H9 (cell line): Measurements from ENCODE around the gene MBTPS1. TPM values are rescaled to one million over a fixed set of nuclear protein-coding genes. Genes with fewer than 3 reads are reported as not detected.

ENCODE experiments used
- DNase-seq: peaks from one replicate; pipeline ENCODE4 v3.0.0-alpha.2; 2017
- H2AFZ ChIP-seq: one replicate; pipeline ENCODE4 v1.6.1; 2013; ENCODE audit warnings: mild to moderate bottlenecking, low read length, control low read depth, moderate library complexity
- H2AK5ac ChIP-seq: 2 replicates; pipeline ENCODE4 v1.6.1; 2013; ENCODE audit warnings: low read length, control low read depth, mixed read lengths; ENCODE audit not compliant: insufficient read length
- H2BK120ac ChIP-seq: one replicate; pipeline ENCODE4 v1.6.1; 2013; ENCODE audit warnings: low read depth, mild to moderate bottlenecking, low read length, control low read depth, inconsistent platforms; ENCODE audit not compliant: poor library complexity, severe bottlenecking
- H2BK12ac ChIP-seq: 2 replicates; pipeline ENCODE4 v1.6.1; 2013; ENCODE audit warnings: low read length, control low read depth, mixed read lengths, low read depth; ENCODE audit not compliant: insufficient read length
- H2BK15ac ChIP-seq: 2 replicates; pipeline ENCODE4 v1.6.1; 2013; ENCODE audit warnings: low read depth, low read length, control low read depth
- H2BK20ac ChIP-seq: one replicate; pipeline ENCODE4 v1.6.1; 2013; ENCODE audit warnings: low read depth, mild to moderate bottlenecking, low read length, control low read depth, inconsistent platforms; ENCODE audit not compliant: poor library complexity, severe bottlenecking
- H2BK5ac ChIP-seq: 2 replicates; pipeline ENCODE4 v1.6.1; 2013; ENCODE audit warnings: low read length, control low read depth, mixed read lengths; ENCODE audit not compliant: insufficient read length
- H3K14ac ChIP-seq: 2 replicates; pipeline ENCODE4 v1.6.1; 2013; ENCODE audit warnings: low read length, control low read depth; ENCODE audit not compliant: insufficient read depth
- H3K18ac ChIP-seq: 2 replicates; pipeline ENCODE4 v1.6.1; 2013; ENCODE audit warnings: low read depth, mild to moderate bottlenecking, mixed read lengths, low read length, control low read depth; ENCODE audit not compliant: insufficient read length
- H3K23ac ChIP-seq: 2 replicates; pipeline ENCODE4 v1.6.1; 2013; ENCODE audit warnings: low read length, control low read depth, mixed read lengths, low read depth; ENCODE audit not compliant: insufficient read length
- H3K23me2 ChIP-seq: 2 replicates; pipeline ENCODE4 v1.6.1; 2013; ENCODE audit warnings: low read depth, mild to moderate bottlenecking, mixed read lengths, low read length, control low read depth; ENCODE audit not compliant: insufficient read length, poor library complexity, severe bottlenecking
- H3K27ac ChIP-seq: 2 replicates; pipeline ENCODE4 v1.5.1; 2013; ENCODE audit warnings: low read length, control low read depth, mixed read lengths, low read depth; ENCODE audit not compliant: insufficient read length
- H3K27me3 ChIP-seq: 2 replicates; pipeline ENCODE4 v1.6.1; 2013; ENCODE audit warnings: low read length, control low read depth, inconsistent platforms; ENCODE audit not compliant: insufficient read depth
- H3K4ac ChIP-seq: 2 replicates; pipeline ENCODE4 v1.6.1; 2013; ENCODE audit warnings: low read depth, mild to moderate bottlenecking, control low read depth, inconsistent platforms, low read length, moderate library complexity
- H3K4me1 ChIP-seq: 2 replicates; pipeline ENCODE4 v1.6.1; 2013; ENCODE audit warnings: low read length, control low read depth, inconsistent platforms; ENCODE audit not compliant: insufficient read depth
- H3K4me2 ChIP-seq: 2 replicates; pipeline ENCODE4 v1.6.1; 2013; ENCODE audit warnings: low read length, control low read depth, mixed read lengths; ENCODE audit not compliant: insufficient read length, insufficient read depth
- H3K56ac ChIP-seq: 2 replicates; pipeline ENCODE4 v1.6.1; 2013; ENCODE audit warnings: low read depth, mild to moderate bottlenecking, mixed read lengths, low read length, control low read depth; ENCODE audit not compliant: insufficient read length
- H3K79me1 ChIP-seq: 2 replicates; pipeline ENCODE4 v1.6.1; 2013; ENCODE audit warnings: low read depth, mild to moderate bottlenecking, moderate library complexity, low read length, control low read depth, inconsistent platforms; ENCODE audit not compliant: insufficient read depth, poor library complexity, severe bottlenecking
- H3K79me2 ChIP-seq: 2 replicates; pipeline ENCODE4 v1.6.1; 2013; ENCODE audit warnings: low read length, control low read depth, inconsistent platforms; ENCODE audit not compliant: insufficient read depth
- H3K9ac ChIP-seq: 2 replicates; pipeline ENCODE4 v1.6.1; 2013; ENCODE audit warnings: low read length, control low read depth, mixed read lengths; ENCODE audit not compliant: insufficient read length; ENCODE audit errors: extremely low read depth
- H3K9me3 ChIP-seq: one replicate; pipeline ENCODE4 v1.6.1; 2013; ENCODE audit warnings: low read depth, low read length, inconsistent platforms; ENCODE audit not compliant: control insufficient read depth
- H3T11ph ChIP-seq: one replicate; pipeline ENCODE4 v1.6.1; 2013; ENCODE audit warnings: mild to moderate bottlenecking, low read length, control low read depth, inconsistent platforms
- H4K20me1 ChIP-seq: one replicate; pipeline ENCODE4 v1.6.1; 2013; ENCODE audit not compliant: control insufficient read depth, insufficient read length, insufficient read depth
- H4K5ac ChIP-seq: 2 replicates; pipeline ENCODE4 v1.6.1; 2013; ENCODE audit warnings: low read depth, mild to moderate bottlenecking, mixed read lengths, low read length, control low read depth; ENCODE audit not compliant: insufficient read length
- H4K8ac ChIP-seq: replicated peaks from 2 replicates; pipeline ENCODE4 v1.6.1; 2013; ENCODE audit warnings: low read length, control low read depth, mixed read lengths, low read depth; ENCODE audit not compliant: insufficient read length
- H4K91ac ChIP-seq: 2 replicates; pipeline ENCODE4 v1.6.1; 2013; ENCODE audit warnings: low read depth, mild to moderate bottlenecking, moderate library complexity, mixed read lengths, low read length, control low read depth; ENCODE audit not compliant: insufficient read length
- H3K27ac Mint-ChIP-seq, 3 experiments: 2 replicates in 2 of 3; 3 replicates in 1 of 3; pipeline ENCODE4 v1.8.0; 2020 to 2021; ENCODE audit warnings: mixed read lengths in 3 of 3, mild to moderate bottlenecking in 1 of 3, moderate library complexity in 1 of 3
- H3K27me3 Mint-ChIP-seq: 2 replicates; pipeline ENCODE4 v1.8.0; 2021; ENCODE audit warnings: low read depth, mild to moderate bottlenecking, moderate library complexity, mixed read lengths
- H3K36me3 Mint-ChIP-seq, 3 experiments: 2 replicates in 2 of 3; 3 replicates in 1 of 3; pipeline ENCODE4 v1.8.0; 2020 to 2021; ENCODE audit warnings: low read depth in 3 of 3, mixed read lengths in 3 of 3; ENCODE audit not compliant: insufficient read depth in 1 of 3
- H3K4me1 Mint-ChIP-seq, 2 experiments: 2 replicates each; pipeline ENCODE4 v1.8.0; 2020; ENCODE audit warnings: mixed read lengths in 2 of 2
- H3K4me3 Mint-ChIP-seq, 2 experiments: 2 replicates in 1 of 2; 3 replicates in 1 of 2; pipeline ENCODE4 v1.8.0; 2020 to 2021; ENCODE audit warnings: mild to moderate bottlenecking in 2 of 2, mixed read lengths in 2 of 2, moderate library complexity in 1 of 2
- H3K9me3 Mint-ChIP-seq, 2 experiments: 2 replicates in 1 of 2; 3 replicates in 1 of 2; pipeline ENCODE4 v1.8.0; 2020; ENCODE audit warnings: mild to moderate bottlenecking in 2 of 2, mixed read lengths in 2 of 2, moderate library complexity in 1 of 2
- CTCF ChIP-seq: fragments of 200-600 bp; sonication (generic); conservative IDR thresholded peaks from 3 replicates; pipeline ENCODE4 v1.8.0; 2021; ENCODE audit warnings: antibody characterized with exemption, mild to moderate bottlenecking
- WGBS: extraction: QIAGEN DNeasy Blood & Tissue Kit; methylation state at CpG from one replicate; pipeline ENCODE4 v1.1.7; 2013; ENCODE audit warnings: missing lambda C conversion rate, low lambda C conversion rate, mixed read lengths; ENCODE audit not compliant: insufficient read length; ENCODE audit errors: extremely low coverage; 5-methylcytosine and 5-hydroxymethylcytosine counted together
- total RNA-seq: library from RNA; stranded (reverse); gene quantifications from 2 replicates; pipeline ENCODE4 v1.2.1, GENCODE V29; 2021

MBTPS1 gene
- total RNA-seq, 1 experiment from 2014 or later, result 48.7 TPM

DNA sequence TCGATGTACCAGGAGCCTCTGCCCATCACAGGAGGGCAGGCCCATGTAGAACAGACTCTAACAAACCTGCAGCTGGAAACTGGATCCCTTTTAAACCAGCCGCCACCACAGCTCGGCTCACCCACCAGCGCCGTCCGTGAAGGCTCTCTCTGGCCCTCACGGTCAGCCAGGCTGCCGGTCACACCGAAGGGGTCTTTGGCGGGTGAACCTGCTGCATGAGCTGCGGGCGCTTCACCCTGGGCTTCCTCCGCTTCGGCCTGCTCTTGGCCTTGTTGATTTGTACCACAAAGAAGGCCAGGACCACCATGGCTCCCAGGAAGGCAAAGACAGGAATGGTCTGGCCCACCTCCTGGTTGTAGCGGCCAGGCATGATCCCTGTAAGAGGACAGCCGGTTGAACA, 62.5 kb downstream of the MBTPS1 start:
- Histone ChIP-seq H2AFZ (no peak overlapping the region), H3K79me1 (no peaks in the 10 kb centered on the region), H3K4me1 (no peaks in the 10 kb centered on the region), H4K8ac (no peak overlapping the region), H3K9ac (no peak overlapping the region), H3K4me2 (no peak overlapping the region), H3K56ac (no peak overlapping the region), H3K23me2 (no peaks in the 10 kb centered on the region), H3K4ac (no peak overlapping the region), H4K91ac (no peak overlapping the region), H3K9me3 (no peaks in the 10 kb centered on the region), H3K14ac (no peak overlapping the region), H3K27me3 (no peaks in the 10 kb centered on the region), H2BK120ac (no peak overlapping the region), H3K23ac (no peak overlapping the region), H2BK12ac (no peak overlapping the region), H4K5ac (no peak overlapping the region), H2BK5ac (no peak overlapping the region), H4K20me1 (no peaks in the 10 kb centered on the region), H3K18ac (no peak overlapping the region), H2AK5ac (no peak overlapping the region), H2BK20ac (no peak overlapping the region), H3T11ph (no peak overlapping the region), H2BK15ac (no peak overlapping the region), H3K79me2 (no peaks in the 10 kb centered on the region), H3K27ac (no peak overlapping the region)
- TF ChIP-seq CTCF, result no peak
- Mint-ChIP-seq H3K27ac (no peak overlapping the region), H3K27me3 (no peaks in the 10 kb centered on the region; the same call in 1 of the 2 replicates), H3K9me3 (no peaks in the 10 kb centered on the region), H3K4me3 (no peak overlapping the region), H3K4me1 (peaks cover 4 to 7% of the 10 kb centered on the region in 2 experiments), H3K36me3 (peaks cover 13 to 67% (median 51%) of the 10 kb centered on the region in 3 experiments; a peak in 5 of 7 replicates)
- no CpG with 5 or more reads among the region's 16 CpGs for WGBS
- DNase-seq, result no peak
